ENCODE measurements around the gene CCDC34.

The CCDC34 gene

DNA sequence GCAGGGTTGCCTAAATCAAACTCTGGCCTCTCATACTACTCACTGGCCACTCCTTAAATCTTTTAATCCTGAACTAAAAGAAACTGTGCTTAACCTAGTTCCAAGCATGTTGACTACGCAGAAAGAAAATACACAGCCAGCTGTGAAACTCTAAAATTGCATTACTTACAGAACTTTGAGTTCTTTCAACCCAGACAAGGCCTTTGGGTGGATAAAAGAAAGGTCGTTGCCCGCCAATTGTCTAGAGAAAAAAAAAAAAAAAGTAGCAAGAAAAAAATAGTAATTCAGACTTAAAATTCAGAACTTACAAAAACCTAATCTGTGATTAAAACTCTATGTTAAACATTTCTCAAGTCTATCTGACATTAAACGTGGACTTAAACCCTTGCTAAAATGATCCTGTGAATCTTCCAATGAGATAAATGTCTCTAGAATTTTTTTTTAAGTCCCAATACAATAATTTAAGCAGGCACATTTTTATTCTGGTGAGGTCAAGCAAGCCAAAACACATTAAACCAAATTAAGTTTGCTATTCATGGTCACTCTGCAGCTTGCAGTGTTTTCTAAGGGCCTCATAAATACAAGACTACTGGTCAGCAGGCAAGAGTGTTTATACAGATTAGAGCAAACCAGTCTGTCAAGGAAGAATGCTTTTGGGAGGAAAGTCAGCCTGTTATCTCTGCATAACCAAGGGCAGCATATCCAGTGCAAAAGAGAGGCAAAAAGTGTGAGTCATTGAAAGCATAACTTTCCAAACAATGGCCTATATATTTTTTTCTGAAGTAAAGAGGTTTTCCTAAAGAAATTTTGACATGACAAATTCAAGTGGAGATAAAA, 29.5 kb upstream of the CCDC34 start:
- no peak for DNase-seq (ENCODE audit: extremely low read depth in 1 of 2, low read depth in 1 of 2)

GRCh38 chr11:27391331-27392015, 28.5 kb upstream of the CCDC34 start:
- DNase-seq (ENCODE audit: extremely low read depth in 1 of 2, low read depth in 1 of 2) = no peak

DNA sequence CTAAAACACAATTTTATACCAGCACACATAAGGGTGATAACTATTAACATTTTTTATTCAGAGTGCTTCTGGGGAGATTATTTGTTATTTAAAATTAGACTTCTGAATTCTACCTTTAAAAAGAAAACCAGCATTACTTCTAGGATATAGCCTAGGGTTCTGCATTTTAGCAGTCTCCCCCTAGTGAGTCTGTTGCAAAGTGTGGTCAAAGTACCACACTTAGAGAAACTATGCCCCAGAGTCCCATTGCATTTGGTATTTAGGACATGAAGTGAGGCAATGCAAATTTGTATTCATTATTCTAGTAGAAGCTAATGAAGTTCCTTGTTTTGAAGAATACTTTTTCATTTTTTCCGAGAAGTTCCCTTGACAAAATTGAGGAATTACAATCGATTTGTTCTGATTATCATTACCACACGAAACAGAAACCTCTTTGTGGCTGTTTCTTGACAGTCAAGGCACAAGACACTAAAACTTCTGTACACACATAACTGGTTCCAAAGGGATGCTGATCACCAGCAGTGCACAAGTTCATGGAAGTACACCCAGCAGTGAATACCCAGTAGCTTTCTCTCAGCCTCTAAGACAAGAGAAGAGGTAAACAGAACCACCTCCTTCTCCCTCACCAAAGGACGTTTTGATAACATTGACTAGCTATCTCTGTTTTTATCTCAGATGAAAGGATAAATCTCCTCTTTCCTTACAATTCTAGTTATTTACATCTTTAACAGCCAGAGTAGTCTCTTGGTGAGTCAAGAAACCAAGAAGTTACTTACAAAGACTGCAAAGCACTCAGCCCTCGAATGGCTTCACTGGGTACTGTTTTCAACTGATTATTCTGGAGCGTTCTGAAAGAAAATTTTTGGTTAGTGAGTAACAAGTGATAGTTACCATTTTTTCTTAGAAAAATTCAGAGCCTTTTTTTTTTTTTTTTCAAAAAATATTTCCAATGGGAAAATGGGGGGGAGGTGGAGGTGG, 27.6 kb upstream of the CCDC34 start:
- no peak for DNase-seq (ENCODE audit: extremely low read depth in 1 of 2, low read depth in 1 of 2)

- DNase-seq (ENCODE audit: extremely low read depth in 1 of 2, low read depth in 1 of 2) = no peak
Measured at GRCh38 chr11:27388869-27389268, 25.9 kb upstream of the CCDC34 start.

- no peak for DNase-seq (ENCODE audit: extremely low read depth in 1 of 2, low read depth in 1 of 2)
Measured at GRCh38 chr11:27388001-27388400, 25.0 kb upstream of the CCDC34 start.

GRCh38 chr11:27387362-27387761, 24.3 kb upstream of the CCDC34 start:
- DNase-seq (ENCODE audit: extremely low read depth in 1 of 2, low read depth in 1 of 2) = no peak

DNA sequence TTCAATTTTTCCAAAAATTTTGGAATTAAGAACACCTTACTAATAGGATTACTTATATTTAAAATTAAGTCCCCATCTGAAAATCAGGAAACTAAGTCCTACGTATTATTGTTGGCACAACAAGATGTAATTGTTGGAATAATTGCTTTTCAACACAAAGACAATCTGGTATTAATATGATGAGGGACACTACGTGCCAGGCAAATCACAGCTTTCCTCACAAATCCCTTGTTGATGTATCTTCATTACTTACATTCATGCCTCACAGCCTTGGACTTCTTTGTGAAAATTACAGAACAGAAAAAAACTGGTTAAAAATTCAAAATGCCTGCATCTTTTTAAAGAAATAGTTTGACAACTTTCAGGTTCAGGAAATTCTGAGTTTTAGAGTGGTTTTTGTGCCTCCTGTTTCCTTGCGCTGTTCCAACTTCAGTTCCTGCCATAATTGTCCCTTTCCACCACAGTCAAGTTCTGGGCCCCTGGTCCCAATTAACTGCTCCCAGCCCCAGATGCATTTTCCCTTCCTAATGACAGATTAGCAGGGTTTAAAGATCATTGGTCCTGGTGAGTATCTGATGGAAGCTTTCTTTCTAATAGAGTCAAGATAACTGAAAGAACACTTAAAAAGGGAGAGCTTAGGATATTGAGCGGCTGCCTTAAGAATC, 23.3 kb upstream of the CCDC34 start:
- DNase-seq (ENCODE audit: extremely low read depth in 1 of 2, low read depth in 1 of 2) = no peak

DNA sequence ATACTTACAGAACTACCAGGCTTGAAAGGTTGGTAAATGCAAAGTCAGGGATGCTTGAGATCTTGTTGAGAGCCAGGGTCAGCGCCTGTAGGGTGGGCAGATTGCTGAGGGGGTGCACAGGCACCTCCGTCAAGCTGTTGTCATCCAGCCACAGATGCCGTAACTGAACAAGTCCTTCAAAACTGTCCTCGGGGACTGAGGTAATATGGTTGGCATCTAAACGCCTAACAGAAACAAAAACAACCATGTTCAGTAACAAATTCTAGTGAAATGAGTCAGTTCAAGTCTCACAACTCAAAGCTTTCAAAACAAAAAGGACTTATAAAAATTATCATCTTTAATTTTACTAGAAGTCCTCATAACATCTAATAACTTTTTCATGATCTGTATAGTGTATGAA, 22.2 kb upstream of the CCDC34 start:
- DNase-seq (ENCODE audit: extremely low read depth in 1 of 2, low read depth in 1 of 2) = no peak

DNA sequence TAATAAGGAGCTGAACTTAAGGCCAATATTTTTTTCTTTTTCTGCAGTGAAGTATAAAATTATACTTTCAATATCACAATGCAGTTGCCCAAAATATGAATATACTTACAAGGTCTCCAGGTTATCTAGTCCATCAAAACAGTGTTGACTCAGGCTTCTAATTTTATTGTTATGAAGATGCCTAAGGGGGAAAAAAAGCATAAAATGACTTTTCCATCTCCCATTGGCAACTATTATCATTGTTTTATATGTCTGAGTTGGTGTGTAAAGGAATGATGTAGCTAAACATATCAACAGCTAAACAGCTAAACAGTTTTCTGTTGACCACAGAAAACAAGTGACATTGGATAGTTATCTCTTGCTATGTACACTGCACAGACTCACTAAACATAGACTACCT, 21.2 kb upstream of the CCDC34 start:
- no peak for DNase-seq (ENCODE audit: extremely low read depth in 1 of 2, low read depth in 1 of 2)

GRCh38 chr11:27383645-27384044, 20.6 kb upstream of the CCDC34 start:
- no peak for DNase-seq (ENCODE audit: extremely low read depth in 1 of 2, low read depth in 1 of 2)

GRCh38 chr11:27381238-27381666, 18.2 kb upstream of the CCDC34 start:
- DNase-seq (ENCODE audit: extremely low read depth in 1 of 2, low read depth in 1 of 2) = no peak

GRCh38 chr11:27380771-27381170, 17.8 kb upstream of the CCDC34 start:
- DNase-seq (ENCODE audit: extremely low read depth in 1 of 2, low read depth in 1 of 2) = no peak

DNA sequence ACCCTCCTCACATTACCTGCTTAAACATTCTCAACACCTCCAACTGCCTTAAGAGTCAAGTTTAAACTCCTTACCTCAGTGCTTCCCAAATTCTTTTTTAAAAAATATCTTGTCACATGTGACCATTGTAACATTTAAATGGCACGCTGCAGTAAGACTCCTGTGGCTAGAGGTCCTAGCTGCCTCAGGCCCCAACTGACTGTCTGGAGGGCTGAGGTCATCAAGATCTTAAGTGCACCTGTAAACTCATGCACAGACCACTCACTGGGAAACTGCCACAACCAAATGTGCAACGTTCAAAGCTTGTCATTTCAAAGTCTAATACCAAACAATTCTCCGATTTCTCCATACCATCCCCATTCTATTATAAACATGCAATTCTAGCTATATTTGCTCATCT, 16.4 kb upstream of the CCDC34 start:
- no peak for DNase-seq (ENCODE audit: extremely low read depth in 1 of 2, low read depth in 1 of 2)

GRCh38 chr11:27375370-27375769, 12.4 kb upstream of the CCDC34 start:
- no peak for DNase-seq (ENCODE audit: extremely low read depth in 1 of 2, low read depth in 1 of 2)

- DNase-seq (ENCODE audit: extremely low read depth in 1 of 2, low read depth in 1 of 2) = no peak
Measured at GRCh38 chr11:27373856-27374602, 11.0 kb upstream of the CCDC34 start.

DNA sequence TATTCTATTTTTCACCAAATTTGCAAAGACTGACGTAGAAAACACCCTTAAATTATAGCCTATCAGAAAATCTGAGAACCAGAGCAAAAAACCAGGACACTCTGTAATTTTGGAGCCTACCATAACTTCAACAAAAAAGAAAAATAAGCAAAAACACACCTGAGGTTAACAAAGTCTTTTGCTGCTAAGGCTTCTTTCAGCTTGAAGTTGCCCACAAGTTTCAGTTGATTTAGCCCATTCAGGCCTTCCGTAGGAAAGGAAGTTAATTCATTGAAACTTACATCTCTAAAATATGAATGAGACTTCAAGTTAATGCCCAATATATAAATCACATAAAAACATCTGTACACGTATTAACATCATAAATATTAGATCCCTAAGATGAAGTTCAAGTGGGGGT, 10.4 kb upstream of the CCDC34 start:
- no peak for DNase-seq (ENCODE audit: extremely low read depth in 1 of 2, low read depth in 1 of 2)

GRCh38 chr11:27372164-27372563, 9.1 kb upstream of the CCDC34 start:
- no peak for DNase-seq (ENCODE audit: extremely low read depth in 1 of 2, low read depth in 1 of 2)

DNA sequence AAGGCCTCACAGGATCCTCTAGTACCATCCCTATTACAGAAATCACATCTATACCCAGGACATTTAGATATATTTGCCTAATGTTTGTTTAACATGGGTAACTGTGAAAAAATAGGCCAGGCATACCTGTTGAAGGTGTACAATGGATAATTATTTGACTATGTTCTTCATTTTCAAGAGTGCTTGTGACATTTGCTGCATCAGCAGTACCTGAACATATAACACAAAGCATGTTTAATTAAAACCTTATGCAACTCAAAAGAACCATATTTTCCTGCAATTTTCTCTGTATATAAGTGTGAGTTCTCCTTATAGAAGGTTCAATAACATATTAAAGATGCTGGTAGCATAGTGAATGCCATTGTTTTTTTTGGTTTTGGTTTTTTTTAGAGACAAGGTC, 8.5 kb upstream of the CCDC34 start:
- no peak for DNase-seq (ENCODE audit: extremely low read depth in 1 of 2, low read depth in 1 of 2)

GRCh38 chr11:27370374-27370773, 7.4 kb upstream of the CCDC34 start:
- DNase-seq (ENCODE audit: extremely low read depth in 1 of 2, low read depth in 1 of 2) = no peak

DNA sequence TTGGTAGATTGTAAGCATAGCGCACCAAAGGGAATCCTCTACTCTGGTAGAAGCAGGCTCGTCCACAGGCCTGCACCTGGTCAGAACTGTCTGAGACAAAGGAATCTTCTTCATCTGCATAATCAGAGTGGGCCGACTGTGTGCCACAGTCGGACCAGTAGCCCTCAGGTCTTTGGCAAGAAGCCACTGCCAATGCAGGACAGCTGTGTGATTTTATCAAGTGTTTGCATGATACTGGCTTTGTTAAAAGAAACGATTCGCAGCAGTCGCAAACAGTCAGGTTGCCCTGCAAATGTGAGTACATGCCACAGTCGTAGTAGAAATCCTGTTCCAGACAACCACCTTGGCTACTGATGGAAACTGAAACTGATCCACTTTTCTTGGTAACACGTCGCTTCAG, 4.9 kb upstream of the CCDC34 start:
- DNase-seq (ENCODE audit: extremely low read depth in 1 of 2, low read depth in 1 of 2) = no peak
